GM23338 (cell line): ENCODE data around the gene STK11IP. TPM values are rescaled to one million over a fixed set of nuclear protein-coding genes. Genes with fewer than 3 reads are reported as not detected.

Experiments
- ATAC-seq: fragments of 200-7000 bp; cut with Tn5 transposase; 3 replicates; pipeline ENCODE4 v1.9.1; 2020
- DNase-seq: peaks from one replicate; pipeline ENCODE4 v3.0.0-alpha.2; 2015; ENCODE audit warnings: low spot score
- H2AFZ ChIP-seq: fragments of 200-600 bp; sonication (generic); 2 replicates; pipeline ENCODE4 v1.8.0; 2016; ENCODE audit warnings: antibody characterized with exemption, mild to moderate bottlenecking, moderate library complexity
- H3F3A ChIP-seq: fragments of 200-600 bp; sonication (generic); replicated peaks from 2 replicates; pipeline ENCODE4 v1.8.0; 2017; ENCODE audit warnings: antibody characterized with exemption, mixed run types, low read depth
- H3K27ac ChIP-seq: fragments of 200-600 bp; sonication (generic); 2 replicates; pipeline ENCODE4 v1.6.1; 2016; ENCODE audit warnings: low read depth
- H3K27me3 ChIP-seq: fragments of 200-600 bp; sonication (generic); 2 replicates; pipeline ENCODE4 v1.8.0; 2016; ENCODE audit warnings: mild to moderate bottlenecking, mixed run types, moderate library complexity; ENCODE audit not compliant: insufficient read depth
- H3K36me3 ChIP-seq: fragments of 200-600 bp; sonication (generic); 2 replicates; pipeline ENCODE4 v1.8.0; 2016; ENCODE audit warnings: mild to moderate bottlenecking; ENCODE audit not compliant: insufficient read depth
- H3K4me1 ChIP-seq: fragments of 200-600 bp; sonication (generic); 2 replicates; pipeline ENCODE4 v1.8.0; 2016; ENCODE audit warnings: mild to moderate bottlenecking, moderate library complexity; ENCODE audit not compliant: insufficient read depth
- H3K4me2 ChIP-seq: fragments of 200-600 bp; sonication (generic); 2 replicates; pipeline ENCODE4 v1.7.1; 2017; ENCODE audit warnings: mixed run types
- H3K4me3 ChIP-seq: fragments of 200-600 bp; sonication (generic); 2 replicates; pipeline ENCODE4 v1.6.1; 2016; ENCODE audit warnings: mixed run types
- H3K79me2 ChIP-seq: fragments of 200-600 bp; sonication (generic); replicated peaks from 2 replicates; pipeline ENCODE4 v1.8.0; 2017; ENCODE audit warnings: mild to moderate bottlenecking; ENCODE audit not compliant: insufficient read depth
- H3K9me2 ChIP-seq: fragments of 200-600 bp; sonication (generic); 2 replicates; pipeline ENCODE4 v1.8.0; 2017; ENCODE audit not compliant: insufficient read depth
- H4K20me1 ChIP-seq: fragments of 200-600 bp; sonication (generic); replicated peaks from 2 replicates; pipeline ENCODE4 v1.8.0; 2017; ENCODE audit warnings: mild to moderate bottlenecking; ENCODE audit not compliant: insufficient read depth
- H3K27ac Mint-ChIP-seq: 2 replicates; pipeline ENCODE4 v1.8.0; 2020; ENCODE audit warnings: inconsistent platforms, mild to moderate bottlenecking, moderate library complexity, mixed read lengths
- H3K27me3 Mint-ChIP-seq: 3 replicates; pipeline ENCODE4 v1.8.0; 2022; ENCODE audit warnings: low read depth, mild to moderate bottlenecking, moderate library complexity, mixed read lengths, inconsistent platforms; ENCODE audit not compliant: insufficient read depth, poor library complexity
- H3K36me3 Mint-ChIP-seq: 3 replicates; pipeline ENCODE4 v1.8.0; 2021; ENCODE audit warnings: low read depth, mild to moderate bottlenecking, inconsistent platforms, moderate library complexity, mixed read lengths
- H3K4me1 Mint-ChIP-seq: 3 replicates; pipeline ENCODE4 v1.8.0; 2020; ENCODE audit warnings: mild to moderate bottlenecking, inconsistent platforms, mixed read lengths
- H3K4me3 Mint-ChIP-seq: 3 replicates; pipeline ENCODE4 v1.8.0; 2021; ENCODE audit warnings: moderate library complexity, mild to moderate bottlenecking, inconsistent platforms, mixed read lengths
- H3K9me3 Mint-ChIP-seq: 3 replicates; pipeline ENCODE4 v1.8.0; 2020; ENCODE audit warnings: moderate library complexity, mild to moderate bottlenecking, inconsistent platforms, mixed read lengths
- CREB1 ChIP-seq: fragments of 250-450 bp; sonication (Bioruptor Pico); IDR thresholded peaks from 2 replicates; pipeline ENCODE4 v1.5.0; 2020; ENCODE audit warnings: low read depth, mild to moderate bottlenecking, moderate library complexity
- EZH2 ChIP-seq: fragments of 200-600 bp; sonication (generic); IDR thresholded peaks from one replicate; pipeline ENCODE4 v1.8.0; 2017; ENCODE audit warnings: antibody characterized with exemption, mild to moderate bottlenecking, low read depth; ENCODE audit not compliant: unreplicated experiment
- polyA plus RNA-seq: library from polyadenylated mRNA; unstranded; fragments of >200 nt; fragmentation: Nextera tagmentation; extraction: Ambion mirVana; gene quantifications from 2 replicates; pipeline ENCODE4 v1.2.1, GENCODE V29; 2016
- total RNA-seq: library from RNA; depleted of rRNA; stranded (reverse); fragments of >200 nt; shearing (Covaris generic); gene quantifications from 2 replicates; pipeline ENCODE4 v1.2.3, GENCODE V29; 2014
- TF ChIP-seq, protein P1 (sequence below): IDR thresholded peaks from 2 replicates; pipeline ENCODE4 v1.6.1; 2016; ENCODE audit warnings: antibody characterized with exemption
- TF ChIP-seq, protein P2 (sequence below), 2 experiments: fragments of 200-600 bp in 1 of 2; sonication (generic) in 1 of 2; conservative IDR thresholded peaks; 2 replicates each; pipeline versions ENCODE4 v1.5.1 to v1.6.1; 2016 to 2017; ENCODE audit warnings: antibody characterized with exemption in 2 of 2, low read depth in 2 of 2, mild to moderate bottlenecking in 2 of 2, moderate library complexity in 1 of 2
- TF ChIP-seq, protein P3 (sequence below): fragments of 250-450 bp; sonication (Bioruptor Pico); IDR thresholded peaks from 2 replicates; pipeline ENCODE4 v1.5.0; 2020; ENCODE audit warnings: mild to moderate bottlenecking, moderate library complexity

The STK11IP gene
- total and polyA plus RNA-seq, 2 experiments from 2014 or later, result 16.6 to 28.1 TPM

DNA sequence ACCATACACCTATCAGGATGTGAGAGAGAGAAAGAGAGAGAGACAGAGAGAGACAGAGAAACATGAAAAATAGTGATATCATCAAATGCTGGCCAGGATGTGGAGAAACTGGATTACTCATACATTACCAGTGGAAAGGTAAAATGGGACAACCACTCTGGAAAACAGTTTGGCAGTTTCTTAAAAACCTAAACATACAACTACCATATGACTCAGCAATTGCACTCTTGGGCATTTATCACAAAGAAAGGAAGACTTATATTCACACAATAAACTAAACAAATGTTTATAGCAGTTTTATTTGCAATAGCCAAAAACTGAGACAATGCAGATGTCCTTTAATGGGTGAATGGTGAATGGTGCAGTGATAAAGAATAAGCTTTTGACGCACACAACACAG, 58.9 kb downstream of the STK11IP start (continued):
- TF ChIP-seq, protein P1, sequence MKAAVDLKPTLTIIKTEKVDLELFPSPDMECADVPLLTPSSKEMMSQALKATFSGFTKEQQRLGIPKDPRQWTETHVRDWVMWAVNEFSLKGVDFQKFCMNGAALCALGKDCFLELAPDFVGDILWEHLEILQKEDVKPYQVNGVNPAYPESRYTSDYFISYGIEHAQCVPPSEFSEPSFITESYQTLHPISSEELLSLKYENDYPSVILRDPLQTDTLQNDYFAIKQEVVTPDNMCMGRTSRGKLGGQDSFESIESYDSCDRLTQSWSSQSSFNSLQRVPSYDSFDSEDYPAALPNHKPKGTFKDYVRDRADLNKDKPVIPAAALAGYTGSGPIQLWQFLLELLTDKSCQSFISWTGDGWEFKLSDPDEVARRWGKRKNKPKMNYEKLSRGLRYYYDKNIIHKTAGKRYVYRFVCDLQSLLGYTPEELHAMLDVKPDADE, result no peak

DNA sequence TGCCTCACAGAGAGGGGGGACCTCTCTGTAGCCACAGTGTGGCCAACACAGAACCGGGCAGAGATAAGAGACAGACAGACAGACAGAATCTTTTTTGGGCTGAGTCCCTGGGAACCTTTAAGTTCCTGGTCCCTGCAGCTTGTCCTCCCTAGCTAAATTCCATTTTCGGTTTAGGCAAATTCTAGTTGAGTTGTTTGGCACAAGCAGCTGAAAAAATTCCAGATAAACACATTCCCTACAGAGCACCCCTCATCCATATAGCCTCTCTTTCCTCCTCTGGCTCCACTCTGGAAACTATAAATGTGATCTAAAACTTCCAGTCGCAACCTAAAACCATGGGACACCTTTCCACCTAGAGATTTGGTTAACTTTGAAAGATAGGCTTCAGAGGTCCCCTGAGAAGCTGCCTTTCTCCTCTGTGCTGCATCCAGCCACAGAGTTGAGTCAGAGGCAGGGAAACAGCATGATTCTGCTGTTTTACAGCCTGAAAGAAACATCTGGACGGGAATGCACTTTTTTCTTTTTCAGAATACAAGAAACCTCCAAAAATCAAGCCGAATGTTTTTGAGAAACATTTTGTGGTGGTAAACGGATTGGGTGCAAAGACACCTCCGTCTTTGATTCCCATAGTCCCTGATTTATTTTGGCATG, 60.7 kb downstream of the STK11IP start:
- H3K4me3 ChIP-seq, result no peak overlapping the region
- Mint-ChIP-seq H3K27me3 (peaks cover 11% of the 10 kb centered on the region), H3K27ac (no peak overlapping the region), H3K9me3 (peaks cover 24% of the 10 kb centered on the region), H3K4me1 (peaks cover 11% of the 10 kb centered on the region), H3K4me3 (no peak overlapping the region), H3K36me3 (peaks cover 16% of the 10 kb centered on the region)
- no peaks in the 10 kb centered on the region for H3F3A ChIP-seq
- H3K4me1 ChIP-seq, result no peaks in the 10 kb centered on the region
- H4K20me1 ChIP-seq, result no peaks in the 10 kb centered on the region
- no peaks in the 10 kb centered on the region for H3K27me3 ChIP-seq
- H3K79me2 ChIP-seq, result no peaks in the 10 kb centered on the region
- H3K4me2 ChIP-seq, result no peak overlapping the region
- TF ChIP-seq CREB1 (CRISPR knock-in tag), result no peak
- no peak overlapping the region for H3K27ac ChIP-seq
- DNase-seq (no peak), ATAC-seq (no peak)
- H3K36me3 ChIP-seq, result peaks cover 3% of the 10 kb centered on the region; the same call in 1 of the 2 replicates
- H2AFZ ChIP-seq, result 0 out of 2 replicates have a peak overlapping the region, but pooled peaks have one; percentile 49
- H3K9me2 ChIP-seq, result no peaks in the 10 kb centered on the region

DNA sequence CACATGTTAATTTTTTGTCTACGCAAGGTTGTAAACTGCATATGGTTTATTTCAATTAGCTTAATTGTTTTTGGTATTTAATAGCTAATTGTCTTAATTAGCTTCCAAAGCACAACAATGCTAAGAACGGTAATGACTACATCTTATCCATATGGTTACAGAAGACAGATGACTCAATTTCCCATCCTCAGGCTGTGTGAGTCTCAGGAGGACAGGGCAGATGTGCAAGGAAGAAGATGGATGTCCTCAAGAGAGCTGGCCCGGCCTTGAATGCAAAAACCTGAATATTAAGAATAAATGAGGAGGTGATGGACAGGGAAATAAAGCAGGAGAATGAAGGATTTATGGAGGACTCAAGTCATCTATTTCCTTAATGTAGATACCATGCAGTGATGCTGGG, 61.2 kb downstream of the STK11IP start:
- DNase-seq (no peak), ATAC-seq (no peak)
- H3K9me3 Mint-ChIP-seq, result peaks cover 24% of the 10 kb centered on the region
- no peak overlapping the region for H3K27ac Mint-ChIP-seq
- Histone ChIP-seq H3K9me2 (no peaks in the 10 kb centered on the region), H3K4me1 (no peaks in the 10 kb centered on the region), H2AFZ (0 out of 2 replicates have a peak overlapping the region, but pooled peaks have one; percentile 49), H3F3A (no peaks in the 10 kb centered on the region), H4K20me1 (no peaks in the 10 kb centered on the region), H3K4me2 (no peak overlapping the region), H3K4me3 (no peak overlapping the region), H3K36me3 (peaks cover 3% of the 10 kb centered on the region; the same call in 1 of the 2 replicates), H3K27me3 (no peaks in the 10 kb centered on the region), H3K27ac (no peak overlapping the region), H3K79me2 (no peaks in the 10 kb centered on the region)
- H3K4me3 Mint-ChIP-seq, result no peak overlapping the region
- peaks cover 16% of the 10 kb centered on the region for H3K36me3 Mint-ChIP-seq
- H3K27me3 Mint-ChIP-seq, result peaks cover 11% of the 10 kb centered on the region
- peaks cover 15% of the 10 kb centered on the region for H3K4me1 Mint-ChIP-seq
- TF ChIP-seq, protein P2, sequence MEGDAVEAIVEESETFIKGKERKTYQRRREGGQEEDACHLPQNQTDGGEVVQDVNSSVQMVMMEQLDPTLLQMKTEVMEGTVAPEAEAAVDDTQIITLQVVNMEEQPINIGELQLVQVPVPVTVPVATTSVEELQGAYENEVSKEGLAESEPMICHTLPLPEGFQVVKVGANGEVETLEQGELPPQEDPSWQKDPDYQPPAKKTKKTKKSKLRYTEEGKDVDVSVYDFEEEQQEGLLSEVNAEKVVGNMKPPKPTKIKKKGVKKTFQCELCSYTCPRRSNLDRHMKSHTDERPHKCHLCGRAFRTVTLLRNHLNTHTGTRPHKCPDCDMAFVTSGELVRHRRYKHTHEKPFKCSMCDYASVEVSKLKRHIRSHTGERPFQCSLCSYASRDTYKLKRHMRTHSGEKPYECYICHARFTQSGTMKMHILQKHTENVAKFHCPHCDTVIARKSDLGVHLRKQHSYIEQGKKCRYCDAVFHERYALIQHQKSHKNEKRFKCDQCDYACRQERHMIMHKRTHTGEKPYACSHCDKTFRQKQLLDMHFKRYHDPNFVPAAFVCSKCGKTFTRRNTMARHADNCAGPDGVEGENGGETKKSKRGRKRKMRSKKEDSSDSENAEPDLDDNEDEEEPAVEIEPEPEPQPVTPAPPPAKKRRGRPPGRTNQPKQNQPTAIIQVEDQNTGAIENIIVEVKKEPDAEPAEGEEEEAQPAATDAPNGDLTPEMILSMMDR (conservative IDR thresholded peaks at IDR 0.05; ENCODE audit: low read depth in 2 of 2), result no peak
- TF ChIP-seq, protein P1, result no peak
- no peak for TF ChIP-seq EZH2
- no peak for TF ChIP-seq CREB1 (CRISPR knock-in tag)
- TF ChIP-seq, protein P3, sequence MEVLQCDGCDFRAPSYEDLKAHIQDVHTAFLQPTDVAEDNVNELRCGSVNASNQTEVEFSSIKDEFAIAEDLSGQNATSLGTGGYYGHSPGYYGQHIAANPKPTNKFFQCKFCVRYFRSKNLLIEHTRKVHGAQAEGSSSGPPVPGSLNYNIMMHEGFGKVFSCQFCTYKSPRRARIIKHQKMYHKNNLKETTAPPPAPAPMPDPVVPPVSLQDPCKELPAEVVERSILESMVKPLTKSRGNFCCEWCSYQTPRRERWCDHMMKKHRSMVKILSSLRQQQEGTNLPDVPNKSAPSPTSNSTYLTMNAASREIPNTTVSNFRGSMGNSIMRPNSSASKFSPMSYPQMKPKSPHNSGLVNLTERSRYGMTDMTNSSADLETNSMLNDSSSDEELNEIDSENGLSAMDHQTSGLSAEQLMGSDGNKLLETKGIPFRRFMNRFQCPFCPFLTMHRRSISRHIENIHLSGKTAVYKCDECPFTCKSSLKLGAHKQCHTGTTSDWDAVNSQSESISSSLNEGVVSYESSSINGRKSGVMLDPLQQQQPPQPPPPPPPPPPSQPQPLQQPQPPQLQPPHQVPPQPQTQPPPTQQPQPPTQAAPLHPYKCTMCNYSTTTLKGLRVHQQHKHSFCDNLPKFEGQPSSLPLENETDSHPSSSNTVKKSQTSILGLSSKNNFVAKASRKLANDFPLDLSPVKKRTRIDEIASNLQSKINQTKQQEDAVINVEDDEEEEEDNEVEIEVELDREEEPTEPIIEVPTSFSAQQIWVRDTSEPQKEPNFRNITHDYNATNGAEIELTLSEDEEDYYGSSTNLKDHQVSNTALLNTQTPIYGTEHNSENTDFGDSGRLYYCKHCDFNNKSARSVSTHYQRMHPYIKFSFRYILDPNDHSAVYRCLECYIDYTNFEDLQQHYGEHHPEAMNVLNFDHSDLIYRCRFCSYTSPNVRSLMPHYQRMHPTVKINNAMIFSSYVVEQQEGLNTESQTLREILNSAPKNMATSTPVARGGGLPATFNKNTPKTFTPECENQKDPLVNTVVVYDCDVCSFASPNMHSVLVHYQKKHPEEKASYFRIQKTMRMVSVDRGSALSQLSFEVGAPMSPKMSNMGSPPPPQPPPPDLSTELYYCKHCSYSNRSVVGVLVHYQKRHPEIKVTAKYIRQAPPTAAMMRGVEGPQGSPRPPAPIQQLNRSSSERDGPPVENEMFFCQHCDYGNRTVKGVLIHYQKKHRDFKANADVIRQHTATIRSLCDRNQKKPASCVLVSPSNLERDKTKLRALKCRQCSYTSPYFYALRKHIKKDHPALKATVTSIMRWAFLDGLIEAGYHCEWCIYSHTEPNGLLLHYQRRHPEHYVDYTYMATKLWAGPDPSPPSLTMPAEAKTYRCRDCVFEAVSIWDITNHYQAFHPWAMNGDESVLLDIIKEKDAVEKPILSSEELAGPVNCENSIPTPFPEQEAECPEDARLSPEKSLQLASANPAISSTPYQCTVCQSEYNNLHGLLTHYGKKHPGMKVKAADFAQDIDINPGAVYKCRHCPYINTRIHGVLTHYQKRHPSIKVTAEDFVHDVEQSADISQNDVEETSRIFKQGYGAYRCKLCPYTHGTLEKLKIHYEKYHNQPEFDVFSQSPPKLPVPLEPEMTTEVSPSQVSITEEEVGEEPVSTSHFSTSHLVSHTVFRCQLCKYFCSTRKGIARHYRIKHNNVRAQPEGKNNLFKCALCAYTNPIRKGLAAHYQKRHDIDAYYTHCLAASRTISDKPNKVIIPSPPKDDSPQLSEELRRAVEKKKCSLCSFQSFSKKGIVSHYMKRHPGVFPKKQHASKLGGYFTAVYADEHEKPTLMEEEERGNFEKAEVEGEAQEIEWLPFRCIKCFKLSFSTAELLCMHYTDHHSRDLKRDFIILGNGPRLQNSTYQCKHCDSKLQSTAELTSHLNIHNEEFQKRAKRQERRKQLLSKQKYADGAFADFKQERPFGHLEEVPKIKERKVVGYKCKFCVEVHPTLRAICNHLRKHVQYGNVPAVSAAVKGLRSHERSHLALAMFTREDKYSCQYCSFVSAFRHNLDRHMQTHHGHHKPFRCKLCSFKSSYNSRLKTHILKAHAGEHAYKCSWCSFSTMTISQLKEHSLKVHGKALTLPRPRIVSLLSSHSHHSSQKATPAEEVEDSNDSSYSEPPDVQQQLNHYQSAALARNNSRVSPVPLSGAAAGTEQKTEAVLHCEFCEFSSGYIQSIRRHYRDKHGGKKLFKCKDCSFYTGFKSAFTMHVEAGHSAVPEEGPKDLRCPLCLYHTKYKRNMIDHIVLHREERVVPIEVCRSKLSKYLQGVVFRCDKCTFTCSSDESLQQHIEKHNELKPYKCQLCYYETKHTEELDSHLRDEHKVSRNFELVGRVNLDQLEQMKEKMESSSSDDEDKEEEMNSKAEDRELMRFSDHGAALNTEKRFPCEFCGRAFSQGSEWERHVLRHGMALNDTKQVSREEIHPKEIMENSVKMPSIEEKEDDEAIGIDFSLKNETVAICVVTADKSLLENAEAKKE, result no peak
